Activated T-cell treated with anti-CD3 and anti-CD28 coated beads, Interleukin-2, amount 50 U/mL, for 1 hour (primary cell): Measurements from ENCODE around the gene CFAP54.
"Not testable (repeated sequence)": the region's sequence is repeated elsewhere in the genome, so short reads cannot be mapped to it uniquely, and the experiment has no call there.

Experiments
- DNase-seq: peaks from one replicate; pipeline ENCODE4 v3.0.0-alpha.2; 2020

CFAP54 gene

DNA sequence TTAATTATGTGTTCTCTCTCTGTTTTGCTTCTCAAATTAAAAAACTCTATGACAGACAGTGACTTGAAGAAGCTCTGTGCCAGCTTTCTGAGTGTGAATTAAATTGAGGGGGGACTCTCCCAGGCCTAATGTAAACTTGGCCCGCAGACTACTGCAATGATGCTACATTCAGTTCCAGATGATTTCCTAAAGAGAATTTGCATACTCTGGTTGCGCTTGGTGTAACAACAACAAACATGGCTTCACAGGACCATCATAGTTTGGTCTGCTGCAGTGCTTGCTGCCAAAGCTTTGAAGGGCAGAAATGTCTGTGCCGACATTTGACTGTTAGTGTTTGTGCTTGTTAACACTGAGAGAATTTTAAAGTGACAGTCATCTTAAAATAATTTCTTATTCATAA lies 25.0 kb downstream of the CFAP54 start:
- no peak for DNase-seq

DNA sequence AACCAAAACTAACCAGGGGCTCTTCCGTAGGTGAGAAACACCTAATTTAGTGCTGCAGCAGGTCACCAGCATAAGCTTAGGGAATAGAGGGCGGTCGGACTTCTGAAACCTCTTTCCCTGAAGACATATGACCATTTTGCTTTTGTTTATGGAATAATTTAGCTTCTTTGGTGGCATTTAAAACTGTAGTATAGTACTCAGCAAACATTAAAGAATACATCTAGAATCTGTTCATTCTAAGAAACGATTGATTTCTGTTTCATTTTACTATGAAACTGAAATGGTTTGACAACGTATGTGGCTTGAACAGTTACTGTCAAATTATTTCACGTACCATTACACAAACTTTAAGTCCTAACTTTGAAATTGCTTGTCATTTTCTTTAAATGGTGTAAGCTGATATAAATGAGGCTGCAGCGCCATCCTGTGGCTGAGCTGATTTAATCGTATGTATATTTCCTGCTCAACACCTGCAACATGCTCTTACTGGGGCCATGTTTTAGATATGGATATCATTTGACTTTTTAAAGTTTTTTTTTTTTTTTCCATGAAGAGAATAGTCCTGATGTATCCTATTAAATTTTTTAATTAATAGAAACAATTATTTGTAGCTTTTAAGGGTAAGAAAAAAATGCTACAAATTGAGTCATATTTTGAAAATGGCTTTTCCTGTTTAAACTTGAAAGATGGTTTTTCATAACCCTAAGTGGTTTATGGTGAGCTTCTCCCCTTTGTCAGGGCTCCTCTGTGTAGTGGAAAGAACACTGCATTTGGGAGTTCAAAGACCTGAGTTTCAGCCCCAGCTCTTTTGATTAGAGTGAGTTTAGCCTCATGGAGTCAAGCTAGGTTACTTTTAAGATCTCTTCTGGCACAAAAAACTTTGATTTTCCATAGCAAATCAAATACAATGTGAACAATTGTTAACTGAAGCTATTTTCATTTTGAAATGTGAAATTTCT lies 27.4 kb downstream of the CFAP54 start:
- peak; percentile 85 for DNase-seq

DNA sequence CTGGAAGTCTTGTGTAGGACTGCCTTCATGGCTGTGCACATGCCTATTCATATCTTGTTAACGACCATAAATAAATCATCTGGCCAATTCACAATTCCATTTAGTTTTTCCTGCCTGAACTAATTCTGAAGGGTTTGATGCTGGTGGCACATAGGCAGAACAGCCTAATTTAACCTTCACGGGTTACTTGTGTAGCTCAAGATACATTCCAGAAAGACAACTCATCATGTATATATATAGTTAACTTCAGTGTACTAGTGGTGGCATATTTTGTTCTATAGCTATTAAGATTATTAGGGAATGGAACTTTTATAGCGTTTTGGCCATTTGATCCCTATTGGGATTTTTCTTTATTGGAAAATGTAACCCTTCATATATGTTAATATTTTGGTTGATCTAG lies 31.4 kb downstream of the CFAP54 start:
- no peak for DNase-seq

DNA sequence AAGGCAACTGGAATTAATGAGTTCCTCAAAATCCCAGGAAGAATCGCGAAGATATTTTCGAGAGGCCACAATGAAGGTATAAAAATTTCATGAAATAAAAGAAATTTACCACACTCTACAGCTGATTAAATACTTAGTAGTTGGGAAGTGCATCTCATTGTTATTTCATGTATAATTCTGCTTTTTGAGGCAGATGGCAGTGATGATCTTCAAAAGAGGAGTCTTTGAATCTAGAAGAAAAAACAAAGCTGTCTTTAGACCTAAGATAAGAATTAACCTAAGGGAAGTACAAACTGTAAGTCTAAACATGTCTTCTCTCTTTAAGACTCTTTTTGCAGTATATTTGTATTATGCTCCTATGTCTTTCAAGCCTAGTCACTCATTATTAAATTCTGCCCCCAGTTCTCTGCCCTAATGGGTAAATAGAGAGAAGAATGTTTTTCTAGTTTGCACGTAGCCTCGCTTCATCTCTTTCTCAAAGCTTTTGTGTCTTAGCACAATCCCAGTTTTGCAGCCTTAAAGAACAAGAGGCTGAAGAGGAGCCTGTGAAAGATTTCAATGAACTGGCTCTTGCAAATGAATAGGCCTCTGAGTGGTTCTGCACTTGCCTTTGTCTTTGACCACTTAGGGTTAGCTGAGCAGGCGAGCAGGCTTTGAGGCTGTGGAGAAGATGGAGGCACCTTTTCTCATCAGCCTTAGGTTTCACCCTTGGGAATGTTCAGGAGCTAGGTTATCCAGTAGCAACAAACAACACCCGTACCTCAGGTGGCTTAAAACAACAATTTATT lies 32.7 kb downstream of the CFAP54 start:
- DNase-seq: no peak

DNA sequence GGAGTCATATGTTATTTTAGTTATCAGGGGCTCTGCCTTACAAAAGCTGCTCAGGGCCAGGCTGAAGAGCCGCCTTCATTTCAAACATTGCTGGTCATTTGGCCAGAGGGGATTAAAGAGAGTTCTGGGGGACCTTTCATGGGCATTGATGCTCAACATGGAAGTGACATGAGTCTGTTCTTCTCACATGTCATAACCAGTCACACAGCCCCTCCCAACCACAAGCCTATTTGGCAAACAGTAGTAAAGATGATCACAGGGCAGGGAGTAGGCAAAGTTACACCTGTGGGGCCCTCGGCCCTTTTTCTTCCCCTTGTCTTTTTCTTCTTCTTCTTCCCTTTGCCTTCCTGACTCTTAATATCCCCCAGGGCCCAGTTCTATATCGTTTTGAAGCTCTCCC lies 33.3 kb downstream of the CFAP54 start:
- DNase-seq: no peak

DNA sequence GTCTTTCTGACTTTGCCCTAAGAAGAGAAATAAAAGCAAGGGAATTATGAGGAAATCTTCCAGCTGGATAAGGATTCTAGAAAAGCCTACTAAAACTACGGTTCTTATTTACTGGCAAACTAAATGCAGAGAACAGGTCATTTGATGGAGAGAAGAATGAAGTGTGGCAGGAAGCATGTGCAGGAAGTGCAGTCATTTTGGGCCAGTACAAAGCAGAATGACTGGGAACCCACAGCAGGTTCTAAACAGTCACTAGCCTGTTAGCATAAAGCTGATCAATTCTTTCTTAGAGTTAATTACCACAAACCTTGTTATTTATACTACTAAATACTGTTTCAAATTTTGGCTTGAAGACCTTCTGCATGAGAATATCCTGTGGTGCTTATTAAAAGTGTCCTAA lies 36.7 kb downstream of the CFAP54 start:
- no peak for DNase-seq

DNA sequence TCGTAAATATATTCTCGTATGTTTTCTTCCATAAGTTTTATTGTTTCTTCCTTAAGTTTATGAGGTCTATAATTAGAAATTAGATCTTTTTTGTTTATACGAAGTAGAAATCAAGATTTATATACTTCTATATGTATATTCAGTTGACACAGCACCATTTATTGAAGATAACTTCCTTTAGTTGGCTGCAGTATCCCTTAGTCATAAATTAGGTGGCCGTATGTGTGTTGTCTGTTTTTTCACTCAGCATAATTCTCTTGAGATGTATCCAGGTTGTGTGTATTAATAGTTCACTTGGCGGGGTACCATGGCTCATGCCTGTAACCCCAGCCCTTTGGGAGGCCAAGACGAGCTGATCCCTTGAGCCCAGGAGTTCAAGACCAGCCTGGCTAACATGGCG lies 40.5 kb downstream of the CFAP54 start:
- DNase-seq: no peak

DNA sequence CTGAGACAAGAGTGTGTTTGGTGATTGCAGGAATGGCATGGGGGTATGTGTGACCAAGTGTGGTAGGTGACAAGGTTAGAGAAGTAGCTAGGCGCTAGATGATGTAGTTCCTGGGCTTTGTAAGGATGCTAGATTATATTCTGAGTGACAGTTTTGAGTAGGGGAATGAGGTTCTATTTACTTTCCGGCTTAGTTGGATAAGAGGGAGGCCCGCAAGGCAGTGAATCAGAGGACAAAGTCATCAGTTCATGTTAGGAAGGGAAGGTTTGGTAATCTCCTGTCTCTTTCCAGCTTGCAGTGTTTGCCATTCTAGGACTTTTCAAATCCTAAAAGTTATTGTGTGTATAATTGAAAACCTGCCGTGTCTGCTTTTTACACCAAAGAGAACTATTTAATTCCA lies 45.0 kb downstream of the CFAP54 start:
- no peak for DNase-seq

DNA sequence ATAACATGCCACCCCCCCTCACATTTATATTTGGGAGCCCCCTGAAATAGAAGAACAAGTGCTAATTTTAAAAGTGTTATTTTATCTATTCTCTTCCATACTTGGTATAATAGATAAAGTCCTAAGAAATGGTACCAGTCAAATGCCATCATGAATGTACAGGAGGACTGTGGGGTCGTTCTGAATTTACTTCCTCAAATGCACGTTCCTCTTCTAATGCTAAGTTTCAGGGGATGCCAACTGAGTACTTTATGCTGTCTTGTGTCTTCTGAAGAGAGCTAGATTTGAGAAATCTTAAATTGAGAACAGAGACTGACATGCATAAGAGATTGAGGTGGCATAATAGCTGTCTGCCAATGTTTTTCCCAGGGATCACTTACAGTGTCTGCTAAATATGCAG lies 59.0 kb downstream of the CFAP54 start:
- no peak for DNase-seq

DNA sequence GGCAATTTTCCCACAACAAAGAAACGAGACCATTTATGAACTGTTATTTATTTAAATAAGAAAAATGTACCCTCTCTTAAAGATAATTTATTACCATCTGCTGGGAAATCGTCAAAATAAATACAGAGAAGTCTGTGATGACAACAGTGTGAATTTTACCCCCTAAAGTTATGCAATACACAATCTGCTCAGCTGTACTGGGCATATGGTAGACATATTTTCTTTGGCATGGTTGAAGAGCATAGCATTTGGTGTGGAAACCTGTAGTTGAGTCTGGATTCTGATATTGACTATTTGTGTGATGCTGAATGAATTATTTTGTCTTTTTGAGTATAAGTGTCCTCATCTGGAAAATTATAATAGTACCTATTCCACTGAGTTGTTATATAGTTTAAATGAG lies 60.0 kb downstream of the CFAP54 start:
- no peak for DNase-seq

DNA sequence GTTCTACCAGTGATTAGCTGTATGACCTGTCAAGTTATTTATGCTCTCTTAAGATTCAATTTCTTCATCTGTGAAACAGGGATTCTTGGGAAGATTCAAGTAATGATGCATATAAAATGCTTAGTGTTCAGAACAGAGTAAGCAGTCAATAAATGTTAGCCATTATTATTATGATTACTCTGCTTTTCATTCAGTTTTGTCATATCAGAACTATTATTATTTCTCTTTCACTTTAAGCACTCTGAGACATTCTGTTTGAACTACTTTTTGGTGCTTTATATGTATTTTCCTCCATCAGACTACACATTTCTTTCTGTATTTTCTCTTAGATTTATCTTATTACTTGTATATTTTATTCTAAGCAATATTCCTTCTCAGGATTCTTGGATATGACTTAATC lies 81.2 kb downstream of the CFAP54 start:
- DNase-seq: no peak

DNA sequence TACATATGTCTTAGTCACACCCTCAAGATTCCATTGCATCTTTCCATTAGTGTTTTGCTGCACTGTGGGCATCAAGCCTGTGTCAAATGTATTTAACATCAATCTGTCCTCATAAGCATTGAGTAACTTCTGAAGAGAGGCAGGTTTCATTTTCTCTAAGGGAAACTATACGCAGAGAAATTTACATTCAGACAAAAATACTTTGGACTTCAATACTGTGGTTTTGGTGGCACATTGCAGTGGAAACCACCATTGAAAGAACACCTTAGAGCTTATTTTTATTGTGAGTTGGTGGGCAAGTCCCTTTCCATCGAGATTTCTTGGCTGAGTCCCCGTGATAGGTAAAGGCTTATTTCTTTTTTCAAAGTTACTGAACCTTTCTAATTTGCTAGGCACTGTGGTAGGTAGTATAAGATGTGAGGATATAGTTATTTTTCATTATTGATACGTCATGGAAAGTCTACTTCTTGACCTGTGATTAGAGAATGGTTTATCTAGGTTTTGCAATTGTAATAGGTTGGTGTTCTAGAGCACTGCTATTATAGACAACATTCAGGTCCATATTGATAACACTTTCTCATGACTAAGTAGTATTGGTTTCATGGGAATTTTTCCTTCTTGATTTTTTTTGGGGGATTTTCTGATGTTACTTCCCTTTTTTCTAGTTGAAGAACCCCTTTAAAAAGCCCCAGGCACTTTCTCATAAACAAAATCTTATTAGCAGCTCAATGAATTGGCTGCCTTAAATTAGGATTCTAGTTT lies 81.9 kb downstream of the CFAP54 start:
- DNase-seq: no peak

DNA sequence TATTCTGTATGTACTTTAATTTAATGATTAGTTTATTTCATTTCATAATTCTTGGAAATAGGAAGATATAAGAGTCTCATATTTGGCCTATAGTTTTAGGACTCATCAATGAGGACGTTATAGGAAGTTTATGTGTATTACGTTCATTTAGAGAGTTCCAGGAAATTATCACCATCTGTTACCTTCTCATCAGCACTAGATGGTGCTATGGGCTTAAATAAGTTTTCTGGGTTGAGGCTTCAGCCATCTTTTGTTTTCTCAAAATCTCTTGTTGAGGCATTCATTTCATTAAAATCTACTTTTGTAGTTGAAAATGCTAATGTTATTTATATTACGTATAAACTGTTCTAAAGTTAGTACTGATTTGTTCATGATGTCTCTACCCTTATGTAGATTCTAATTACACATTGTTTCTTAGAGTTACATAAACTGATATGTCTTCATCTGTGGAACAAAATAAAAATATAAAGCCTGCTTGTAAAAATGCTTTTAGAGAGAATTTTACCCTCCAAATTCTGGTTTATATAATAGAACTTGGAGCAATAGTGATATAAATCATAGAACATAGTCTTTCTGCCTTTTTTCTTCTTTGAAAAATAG lies 89.2 kb downstream of the CFAP54 start:
- DNase-seq: no peak

DNA sequence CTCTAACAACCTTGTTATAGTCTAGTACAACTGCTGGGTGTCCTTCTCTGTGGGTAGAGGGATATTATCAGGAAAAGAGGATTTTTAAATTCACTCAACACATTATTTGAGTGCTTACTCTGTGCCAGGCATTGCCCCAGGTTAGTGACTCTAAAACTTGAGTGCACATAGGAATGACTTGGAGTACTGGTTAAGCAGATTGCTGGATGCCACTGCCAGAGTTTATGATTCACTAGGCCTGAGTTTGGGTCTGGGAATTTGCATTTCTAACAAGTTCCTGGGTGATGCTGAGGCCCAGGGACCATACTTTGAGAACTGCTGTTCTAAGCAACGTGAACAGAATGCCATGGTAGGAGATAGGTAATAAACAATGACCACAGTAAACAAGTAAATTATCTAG lies 96.6 kb downstream of the CFAP54 start:
- no peak for DNase-seq

DNA sequence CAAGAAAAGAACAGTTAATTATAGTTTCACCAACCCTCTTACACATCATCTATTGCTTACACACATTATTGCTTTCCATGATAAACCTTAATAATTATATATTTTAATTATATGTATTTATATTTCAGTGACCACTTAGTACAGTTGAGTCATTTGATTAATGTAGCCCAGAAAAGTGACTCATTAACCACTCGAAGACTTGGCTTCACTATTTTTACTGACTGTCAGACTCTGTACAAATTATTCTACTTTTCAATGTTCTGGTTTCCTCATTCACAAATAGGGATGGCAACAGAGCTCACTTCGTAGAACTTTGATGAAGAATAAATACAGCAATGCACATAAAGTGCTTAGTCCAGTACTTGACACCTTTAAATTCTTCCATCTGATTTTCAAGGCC lies 98.3 kb downstream of the CFAP54 start:
- DNase-seq: no peak

DNA sequence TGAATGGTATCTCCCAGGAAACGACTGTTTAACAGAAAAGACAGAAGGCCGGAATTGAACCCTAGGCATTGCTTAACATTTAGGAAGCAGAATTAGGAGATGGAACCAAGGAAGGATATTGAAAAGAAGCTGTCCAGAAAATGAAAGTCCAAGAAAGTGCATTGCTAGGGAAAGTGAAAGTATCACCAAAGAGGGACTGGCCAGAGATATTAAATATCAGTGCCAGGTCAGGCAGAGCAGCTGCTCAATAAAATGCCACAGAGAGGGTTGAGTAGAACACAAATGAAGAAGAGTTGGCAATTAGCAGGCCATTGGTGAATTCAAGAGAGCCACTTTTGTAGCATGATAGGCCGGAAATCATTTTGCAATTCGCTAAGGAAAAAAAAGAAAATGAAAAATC lies 101.6 kb downstream of the CFAP54 start:
- DNase-seq: no peak

DNA sequence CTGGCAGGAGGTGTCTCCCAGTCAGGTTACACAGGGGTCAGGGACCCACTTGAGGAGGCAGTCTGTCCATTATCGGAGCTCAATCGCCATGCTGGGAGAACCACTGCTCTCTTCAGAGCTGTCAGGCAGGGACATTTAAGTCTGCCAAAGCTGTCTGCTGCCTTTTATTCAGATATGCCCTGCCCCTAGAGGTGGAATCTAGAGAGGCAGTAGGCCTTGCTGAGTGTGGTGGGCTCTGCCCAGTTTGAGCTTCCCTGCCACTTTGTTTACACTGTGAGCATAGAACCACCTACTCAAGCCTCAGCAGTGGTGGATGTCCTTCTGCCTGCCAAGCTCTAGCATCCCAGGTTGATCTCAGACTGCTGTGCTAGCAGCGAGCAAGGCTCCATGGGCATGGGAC lies 115.0 kb downstream of the CFAP54 start:
- DNase-seq: not testable (repeated sequence)

DNA sequence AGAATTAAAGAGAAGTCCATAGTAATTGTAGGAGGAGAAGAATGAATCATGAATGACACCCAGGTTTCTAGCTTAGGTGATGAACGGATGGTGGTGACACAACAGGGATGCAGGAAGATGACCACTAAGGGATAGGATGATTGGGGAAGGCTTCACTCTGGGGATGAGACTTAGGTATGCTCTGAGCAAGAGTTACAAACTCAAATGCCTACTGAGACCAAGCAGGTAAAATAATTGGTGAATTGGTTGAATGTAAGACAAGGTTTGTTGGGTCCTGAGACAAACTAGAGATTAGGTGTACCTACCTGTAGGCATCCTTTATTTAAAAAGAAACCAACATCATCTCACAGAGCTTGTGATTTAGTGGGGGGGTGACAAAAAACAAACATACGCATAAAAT lies 116.3 kb downstream of the CFAP54 start:
- DNase-seq: no peak

DNA sequence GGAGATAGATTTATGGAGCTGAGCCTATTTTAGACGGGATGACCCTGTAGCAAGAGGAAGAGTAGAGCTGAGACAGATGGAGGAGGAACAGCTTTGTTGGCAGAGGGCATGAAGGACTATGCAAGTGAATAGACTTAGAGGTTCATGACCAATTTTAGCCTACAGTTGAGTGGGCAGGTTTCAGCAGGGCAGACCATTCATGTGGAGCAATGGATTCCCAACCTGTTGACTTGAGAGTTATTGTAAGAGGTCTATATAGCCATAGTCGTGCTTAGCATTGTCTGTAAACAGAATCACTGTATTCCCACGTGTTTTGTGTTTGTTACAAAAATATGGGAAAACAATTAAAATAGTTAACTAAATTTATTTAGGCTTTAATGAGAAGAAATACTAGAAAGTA lies 116.8 kb downstream of the CFAP54 start:
- DNase-seq: no peak

DNA sequence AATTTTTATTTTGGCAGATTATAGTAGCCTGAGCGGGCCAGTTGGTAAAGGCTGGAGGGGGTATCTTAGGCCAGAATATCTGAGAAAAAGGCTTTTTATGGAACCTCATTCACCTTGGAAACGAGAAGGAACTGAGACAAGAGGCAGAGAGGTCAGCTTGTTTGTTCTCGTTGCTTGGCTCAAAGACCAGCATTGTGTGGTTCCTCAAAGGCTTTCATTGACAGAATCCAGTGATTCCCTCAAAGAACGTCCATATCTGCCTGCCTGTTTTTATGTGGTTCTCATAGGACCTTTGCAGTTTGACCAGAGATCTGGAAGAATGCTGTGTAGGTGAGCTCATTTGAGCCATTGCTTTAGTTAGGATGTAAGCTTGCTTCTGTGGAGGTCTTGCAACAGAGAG lies 117.3 kb downstream of the CFAP54 start:
- DNase-seq: no peak

DNA sequence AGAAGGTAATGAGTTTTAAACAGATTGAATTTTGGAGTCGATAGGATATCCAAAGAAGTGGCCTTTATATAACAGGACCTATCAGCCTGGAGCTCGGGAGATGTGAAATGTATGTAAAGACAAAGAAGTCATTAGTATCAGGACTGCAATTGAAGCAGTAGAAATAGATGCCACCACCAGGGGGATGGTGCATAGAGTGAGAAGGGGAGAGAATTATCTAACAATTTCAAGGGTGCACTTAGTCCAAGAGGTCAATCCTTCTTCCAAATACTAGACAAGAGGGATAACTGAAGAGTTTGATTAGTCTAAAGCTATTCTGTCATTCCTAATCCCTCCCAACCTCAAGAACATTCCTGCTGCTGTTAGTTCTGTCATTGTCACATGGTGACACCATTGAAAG lies 127.8 kb downstream of the CFAP54 start:
- DNase-seq: no peak

DNA sequence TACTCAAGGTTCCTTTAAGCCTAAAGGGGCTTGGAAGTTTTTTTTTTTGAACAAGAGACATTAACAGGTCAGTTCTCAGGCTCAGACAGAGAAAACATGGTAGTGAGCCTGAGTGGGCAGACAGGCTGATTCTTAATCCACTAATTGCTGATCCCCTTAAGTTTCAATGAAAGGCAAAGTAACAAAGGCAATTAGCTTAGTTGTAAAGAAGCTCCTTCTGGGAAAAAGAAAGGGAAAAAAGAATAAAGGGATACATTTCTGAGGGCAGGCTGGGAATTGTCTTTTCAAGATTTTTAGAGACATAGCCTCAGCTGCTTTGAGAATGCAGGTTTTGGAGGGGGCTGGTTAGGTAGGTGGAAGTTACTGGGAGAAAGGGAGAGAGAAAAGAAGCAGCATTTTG lies 133.8 kb downstream of the CFAP54 start:
- no peak for DNase-seq

DNA sequence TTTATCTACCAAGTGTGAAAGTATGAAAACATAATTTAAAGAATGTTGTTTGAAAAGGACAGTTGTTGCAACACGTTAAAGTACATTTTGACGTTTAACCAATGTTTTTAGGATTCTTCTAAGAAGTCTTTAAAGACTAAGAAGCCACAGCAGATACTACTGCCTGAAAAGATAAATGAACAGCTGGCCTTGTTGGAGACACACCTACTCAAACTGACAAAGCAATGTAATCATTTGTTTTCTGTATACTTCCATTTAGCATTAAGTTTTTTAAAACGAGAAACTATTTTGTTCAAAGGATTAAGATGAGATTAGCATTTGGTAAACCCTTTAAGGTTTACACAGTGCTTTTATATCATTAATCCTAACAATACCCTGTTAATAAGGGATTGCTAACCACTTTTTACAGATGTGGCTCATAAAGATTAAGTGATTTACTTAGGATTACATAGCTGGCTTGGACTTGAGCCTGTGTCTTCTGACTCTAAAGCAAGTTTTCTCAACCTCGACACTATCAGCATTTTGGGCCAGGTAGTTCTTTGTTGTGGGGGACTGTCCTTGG lies 134.4 kb downstream of the CFAP54 start:
- DNase-seq: no peak
